Measurements from ENCODE around the gene WDR88.

- TF ChIP-seq CTCF (conservative IDR thresholded peaks at IDR 0.05; ENCODE audit: low read depth in 2 of 2): no peak
- TF ChIP-seq REST (IDR thresholded peaks at IDR 0.05; ENCODE audit: unreplicated experiment): no peak
- no peak for TF ChIP-seq POLR2AphosphoS5 (IDR thresholded peaks at IDR 0.05; ENCODE audit: low read depth)
- no peak for TF ChIP-seq JUNB (IDR thresholded peaks at IDR 0.05; ENCODE audit: unreplicated experiment)
- TF ChIP-seq ZNF114 (CRISPR knock-in tag; IDR thresholded peaks at IDR 0.05): no peak
- no peak for TF ChIP-seq EZH2phosphoT487 (IDR thresholded peaks at IDR 0.05; ENCODE audit: unreplicated experiment)
- TF ChIP-seq EZH2 (IDR thresholded peaks at IDR 0.05; ENCODE audit: low read depth, unreplicated experiment): no peak
- TF ChIP-seq ETS1 (IDR thresholded peaks at IDR 0.05): no peak
- TF ChIP-seq CREB1 (CRISPR knock-in tag; IDR thresholded peaks at IDR 0.05; ENCODE audit: low read depth): no peak
- TF ChIP-seq ZNF331 (CRISPR knock-in tag; IDR thresholded peaks at IDR 0.05; ENCODE audit: low read depth): no peak
- no peak for TF ChIP-seq STAT1 (IDR thresholded peaks at IDR 0.05; ENCODE audit: unreplicated experiment)
- no peak for TF ChIP-seq NANOG (IDR thresholded peaks at IDR 0.05; ENCODE audit: borderline replicate concordance)
- no peak for TF ChIP-seq ZNF462 (CRISPR knock-in tag; IDR thresholded peaks at IDR 0.05)
These were observed 73.8 kb downstream of the WDR88 start for GRCh38 chr19:33205531-33206260.
